Heart left ventricle (tissue), 16 donors: ENCODE results near the gene GPR161. TPM values are rescaled to one million over a fixed set of nuclear protein-coding genes. Genes with fewer than 3 reads are reported as not detected.
A peak's percentile ranks its signal among the peaks of the same experiment; 100 is the strongest.

ENCODE experiments used
- ATAC-seq, 4 donors: fragments of 200-7000 bp; cut with Tn5 transposase; one replicate each; pipeline ENCODE4 v1.9.1; 2020 to 2022; ENCODE audit warnings: moderate library complexity in 4 of 4, mild to moderate bottlenecking in 3 of 4, moderate number of reproducible peaks in 1 of 4
- DNase-seq, 5 donors: peaks; one replicate each; pipeline ENCODE4 v3.0.0-alpha.2; 2020
- H3K27ac ChIP-seq, 12 donors: fragments of 200-600 bp; sonication (generic) in 4 of 12; one replicate each; pipeline versions ENCODE4 v1.5.0 to v1.8.0; 2016 to 2022; ENCODE audit warnings: mild to moderate bottlenecking in 2 of 12
- H3K27me3 ChIP-seq, 9 donors: fragments of 200-600 bp; sonication (generic) in 2 of 9; one replicate each; pipeline versions ENCODE4 v1.5.1 to v1.8.0; 2016 to 2022; ENCODE audit warnings: mild to moderate bottlenecking in 3 of 9
- H3K36me3 ChIP-seq, 9 donors: fragments of 200-600 bp; sonication (generic) in 2 of 9; one replicate each; pipeline versions ENCODE4 v1.5.0 to v1.8.0; 2018 to 2022; ENCODE audit warnings: mild to moderate bottlenecking in 2 of 9
- H3K4me1 ChIP-seq, 12 donors: fragments of 200-600 bp; sonication (generic) in 4 of 12; one replicate each; pipeline versions ENCODE4 v1.5.0 to v1.8.0; 2016 to 2022; ENCODE audit warnings: mild to moderate bottlenecking in 3 of 12
- H3K4me3 ChIP-seq, 12 donors: fragments of 200-600 bp; sonication (generic) in 4 of 12; one replicate each; pipeline versions ENCODE4 v1.5.0 to v1.8.0; 2017 to 2022; ENCODE audit warnings: mild to moderate bottlenecking in 9 of 12, moderate library complexity in 4 of 12
- H3K9me3 ChIP-seq, 12 donors: fragments of 200-600 bp; sonication (generic) in 4 of 12; one replicate each; pipeline versions ENCODE4 v1.5.0 to v1.8.0; 2016 to 2022; ENCODE audit warnings: mild to moderate bottlenecking in 1 of 12
- POLR2A ChIP-seq, 2 donors: fragments of 450-650 bp; IDR thresholded peaks; one replicate each; pipeline ENCODE4 v1.6.1; 2017; ENCODE audit warnings: antibody characterized with exemption in 2 of 2, mild to moderate bottlenecking in 2 of 2, moderate library complexity in 2 of 2
- WGBS, 4 donors: extraction: QIAGEN DNeasy Blood & Tissue Kit in 2 of 4; methylation state at CpG; one replicate each; pipeline versions ENCODE4 v1.1.5 to v1.1.7; 2013 to 2018; 5-methylcytosine and 5-hydroxymethylcytosine counted together
- intact Hi-C, 10 donors: fragments of 100-400 bp; cut with DNase I; formaldehyde crosslinking; loops; one replicate each; pipeline versions ENCODE4 v1.11.1 to v1.14.2; 2022
- polyA plus RNA-seq, 2 donors: library from polyadenylated mRNA; stranded (reverse); fragments of 200-250 nt; gene quantifications; one replicate each; pipeline ENCODE4 v1.2.3, GENCODE V29; 2013
- total RNA-seq, 9 donors: library from RNA; depleted of rRNA in 2 of 9; stranded (reverse); fragments of >200 nt in 2 of 9; fragmentation: NEBNext Ultra II Directional in 3 of 9; extraction: Animal tissue kit (Norgen Biotek cat#: 25700) in 3 of 9; gene quantifications; one replicate each; pipeline versions ENCODE4 v1.1.0 to v1.2.4, GENCODE V29; 2016 to 2023
- TF ChIP-seq, protein P1 (sequence below), 12 donors: fragments of 200-600 bp; sonication (generic) in 4 of 12; IDR thresholded peaks; one replicate each; pipeline versions ENCODE4 v1.5.0 to v1.8.0; 2018 to 2022; ENCODE audit warnings: antibody characterized with exemption in 12 of 12, mild to moderate bottlenecking in 5 of 12
- donor health status: ischemic (EF 13 %, LVEDD 7.1; RV severe dilation, severe dysfunction).
- donor health status: healthy with polysubstance abuse.
- donor health status: DM: no; HTN: yes; CAD: no.
- donor health status: DM: no; HTN: no; CAD: no.
- donor health status: ischemic (EF 25% LVEDD 6.9; RV normal size, moderate dysfunction).
- donor health status: ischemic (EF 25% LVEDD 5.7; RV mildly dilated, moderate dysfunction).
- donor health status: healthy.
- donor health status: DM: yes; HTN: yes; CAD: no.
- donor health status: ischemic (EF 35%, LVEDD 5.7; RV mildly dilated, moderate dysfunction).
- donor health status: nonischemic (EF 11% LVEDD 7.7; RV severe dilation, severe dysfunction).
- donor health status: DM: yes; HTN: yes; CAD: no.
- donor health status: PGD.
- donor health status: ischemic (EF 29% LVEDD 5.4; RV normal size, mild dysfunction).
- donor health status: nonischemic (EF 23%, LVEDD 6.1; RV moderate dilation, normal function).

The GPR161 gene
- total and polyA plus RNA-seq, 11 donors = 0.95 to 4.8 (median 2.4) TPM

DNA sequence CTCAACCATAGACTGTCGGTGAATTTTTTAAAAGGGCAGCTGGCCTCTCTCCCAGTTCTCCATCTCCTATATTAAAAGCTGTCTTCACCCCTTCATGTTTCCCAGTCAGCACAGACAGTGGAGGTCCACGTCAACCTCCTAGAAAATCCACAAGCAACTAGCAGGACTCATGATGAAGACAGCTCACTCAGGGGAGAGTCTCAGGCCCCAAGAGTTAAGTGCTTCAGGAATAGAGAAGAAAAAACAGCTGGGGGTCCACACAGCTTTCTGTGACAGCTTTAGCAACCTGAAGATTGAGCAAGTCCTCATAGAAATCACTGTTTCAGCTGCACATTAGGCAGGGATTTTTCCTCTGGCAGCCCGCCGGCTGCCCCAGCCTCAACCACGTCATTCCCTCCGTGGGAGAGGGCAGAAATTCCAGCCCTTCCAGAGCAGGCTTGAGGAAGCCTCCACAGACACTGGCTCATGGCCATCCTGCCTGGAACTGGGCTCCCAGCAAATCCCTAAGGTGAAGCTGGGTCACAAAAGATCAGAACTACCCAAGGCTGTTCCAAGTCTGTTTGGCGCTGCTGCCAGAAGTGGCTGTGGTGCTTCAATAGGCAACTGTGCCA lies 15.2 kb downstream of the GPR161 start:
- peak; percentile 77 to 89 (median 86) for DNase-seq
- 9 to 23% (median 22%) methylated on average over 3 to 7 of the region's 7 CpGs for WGBS, 4 donors
- peaks cover 0 to 9% (median 0%) of the 10 kb centered on the region in 9 donors for H3K36me3 ChIP-seq
- H3K27me3 ChIP-seq = no peaks in the 10 kb centered on the region
- TF ChIP-seq, protein P1, sequence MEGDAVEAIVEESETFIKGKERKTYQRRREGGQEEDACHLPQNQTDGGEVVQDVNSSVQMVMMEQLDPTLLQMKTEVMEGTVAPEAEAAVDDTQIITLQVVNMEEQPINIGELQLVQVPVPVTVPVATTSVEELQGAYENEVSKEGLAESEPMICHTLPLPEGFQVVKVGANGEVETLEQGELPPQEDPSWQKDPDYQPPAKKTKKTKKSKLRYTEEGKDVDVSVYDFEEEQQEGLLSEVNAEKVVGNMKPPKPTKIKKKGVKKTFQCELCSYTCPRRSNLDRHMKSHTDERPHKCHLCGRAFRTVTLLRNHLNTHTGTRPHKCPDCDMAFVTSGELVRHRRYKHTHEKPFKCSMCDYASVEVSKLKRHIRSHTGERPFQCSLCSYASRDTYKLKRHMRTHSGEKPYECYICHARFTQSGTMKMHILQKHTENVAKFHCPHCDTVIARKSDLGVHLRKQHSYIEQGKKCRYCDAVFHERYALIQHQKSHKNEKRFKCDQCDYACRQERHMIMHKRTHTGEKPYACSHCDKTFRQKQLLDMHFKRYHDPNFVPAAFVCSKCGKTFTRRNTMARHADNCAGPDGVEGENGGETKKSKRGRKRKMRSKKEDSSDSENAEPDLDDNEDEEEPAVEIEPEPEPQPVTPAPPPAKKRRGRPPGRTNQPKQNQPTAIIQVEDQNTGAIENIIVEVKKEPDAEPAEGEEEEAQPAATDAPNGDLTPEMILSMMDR (IDR thresholded peaks at IDR 0.05) = no peak
- no peak for TF ChIP-seq POLR2A (IDR thresholded peaks at IDR 0.05)
- H3K4me3 ChIP-seq = no peak overlapping the region
- no peaks in the 10 kb centered on the region for H3K9me3 ChIP-seq
- peak overlapping the region in 10 of 12 donors; percentile 13 to 71 (median 50) for H3K27ac ChIP-seq
- intact Hi-C loops = no loop called here
- peak; percentile 82 to 94 (median 93) for ATAC-seq
- peaks cover 0 to 22% (median 11%) of the 10 kb centered on the region in 12 donors for H3K4me1 ChIP-seq

DNA sequence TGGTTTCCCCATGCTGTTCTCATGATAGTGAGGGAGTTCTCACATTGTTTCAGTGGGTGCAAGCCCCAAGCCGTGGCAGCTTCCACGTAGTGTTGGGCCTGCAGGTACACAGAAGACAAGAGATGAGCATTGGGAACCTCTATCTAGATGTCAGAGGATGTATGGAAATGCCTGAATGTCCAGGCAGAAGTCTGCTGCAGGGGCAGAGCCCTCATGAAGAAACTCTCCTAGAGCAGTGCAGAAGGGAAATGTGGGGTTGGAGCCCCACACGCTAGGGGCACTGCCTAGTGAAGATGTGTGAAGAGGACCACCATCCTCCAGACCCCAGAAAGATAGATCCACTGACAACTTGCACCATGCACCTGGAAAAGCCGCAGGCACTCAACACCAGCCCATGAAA lies 17.0 kb downstream of the GPR161 start:
- ATAC-seq (no peak), DNase-seq (no peak)
- Histone ChIP-seq H3K4me1 (peaks cover 0 to 22% (median 12%) of the 10 kb centered on the region in 12 donors), H3K27me3 (no peaks in the 10 kb centered on the region), H3K27ac (no peak overlapping the region), H3K9me3 (no peaks in the 10 kb centered on the region), H3K36me3 (peaks cover 0 to 9% (median 0%) of the 10 kb centered on the region in 9 donors), H3K4me3 (no peak overlapping the region)
- TF ChIP-seq, protein P1 (IDR thresholded peaks at IDR 0.05) = no peak
- no peak for TF ChIP-seq POLR2A (IDR thresholded peaks at IDR 0.05)
- intact Hi-C loops = no loop called here
- WGBS, 4 donors = 96 to 98% (median 98%) methylated on average over 4 of the region's 4 CpGs

DNA sequence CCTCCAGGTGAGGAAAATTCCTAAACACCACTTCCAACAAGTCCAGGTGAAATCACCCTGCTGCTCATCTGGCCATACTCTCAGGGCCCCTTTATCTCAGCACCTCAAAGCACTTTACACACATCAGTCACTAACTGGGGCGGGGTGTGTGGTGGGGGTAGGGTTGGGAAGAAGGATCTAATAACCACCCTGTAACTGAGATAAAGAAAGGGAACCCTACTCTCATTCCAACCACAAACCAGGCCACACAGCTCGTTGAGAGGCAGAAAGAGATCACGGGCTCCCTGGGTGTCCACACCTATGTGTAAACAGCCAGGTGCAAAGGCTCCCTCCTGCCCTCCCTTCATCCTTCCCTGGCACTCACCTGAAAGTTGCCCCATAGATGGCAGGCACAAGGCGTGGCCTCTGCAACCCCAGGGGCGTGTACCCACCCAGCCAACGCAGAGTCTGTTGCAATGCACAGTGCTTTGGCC lies 20.4 kb downstream of the GPR161 start:
- TF ChIP-seq, protein P1 (IDR thresholded peaks at IDR 0.05) = no peak
- TF ChIP-seq POLR2A (IDR thresholded peaks at IDR 0.05) = no peak
- Histone ChIP-seq H3K27ac (no peak overlapping the region), H3K4me3 (no peak overlapping the region), H3K27me3 (no peaks in the 10 kb centered on the region), H3K36me3 (peaks cover 0 to 14% (median 0%) of the 10 kb centered on the region in 9 donors), H3K4me1 (peaks cover 0 to 11% (median 5%) of the 10 kb centered on the region in 12 donors), H3K9me3 (no peaks in the 10 kb centered on the region)
- WGBS, 4 donors = 90 to 94% (median 91%) methylated on average over 5 to 6 of the region's 6 CpGs
- intact Hi-C loops = no loop called here
- DNase-seq (no peak), ATAC-seq (peak in 1 of 4 donors; percentile 27)

DNA sequence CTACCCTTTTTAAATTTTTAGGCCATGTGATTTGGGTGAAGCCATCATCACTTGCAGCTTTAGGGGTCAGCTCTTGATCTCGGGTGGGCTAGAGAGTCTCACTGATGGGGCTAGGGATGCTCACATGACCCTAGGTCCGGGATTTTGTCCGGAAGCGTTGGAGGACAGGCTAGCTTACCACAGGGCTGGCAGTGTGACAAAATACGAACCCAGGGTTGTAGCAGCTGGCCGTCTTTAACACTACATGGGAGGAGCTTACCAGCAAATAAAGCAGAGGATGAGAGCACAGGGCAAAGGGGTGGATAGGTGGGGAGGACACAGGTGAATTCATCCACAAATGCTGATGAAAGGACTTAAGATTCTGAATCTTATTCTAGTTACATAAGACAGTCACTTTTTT lies 21.9 kb downstream of the GPR161 start:
- peaks cover 0 to 6% (median 0%) of the 10 kb centered on the region in 12 donors for H3K4me1 ChIP-seq
- 67 to 82% (median 75%) methylated on average over 6 of the region's 6 CpGs for WGBS, 4 donors
- H3K9me3 ChIP-seq = no peaks in the 10 kb centered on the region
- H3K36me3 ChIP-seq = peaks cover 0 to 14% (median 0%) of the 10 kb centered on the region in 9 donors
- H3K27me3 ChIP-seq = no peaks in the 10 kb centered on the region
- H3K4me3 ChIP-seq = no peak overlapping the region
- DNase-seq (no peak), ATAC-seq (no peak)
- TF ChIP-seq, protein P1 (IDR thresholded peaks at IDR 0.05) = no peak
- TF ChIP-seq POLR2A (IDR thresholded peaks at IDR 0.05) = no peak
- no peak overlapping the region for H3K27ac ChIP-seq
- intact Hi-C loops = no loop called here
